Progenitor cell of endocrine pancreas (in vitro differentiated cells): Measurements from ENCODE around the gene CTNND1. TPM values are rescaled to one million over a fixed set of nuclear protein-coding genes. Genes with fewer than 3 reads are reported as not detected.
A peak's percentile ranks its signal among the peaks of the same experiment; 100 is the strongest.

Source experiments
- DNase-seq: peaks from one replicate; pipeline ENCODE4 v3.0.0; 2021; ENCODE audit warnings: low spot score; ENCODE audit not compliant: unreplicated experiment
- H3K27ac Mint-ChIP-seq: 2 replicates; pipeline ENCODE4 v1.8.0; 2021; ENCODE audit warnings: mild to moderate bottlenecking, moderate library complexity, mixed read lengths
- H3K27me3 Mint-ChIP-seq: 2 replicates; pipeline ENCODE4 v1.8.0; 2021; ENCODE audit warnings: mixed read lengths
- H3K36me3 Mint-ChIP-seq: 2 replicates; pipeline ENCODE4 v1.8.0; 2022; ENCODE audit warnings: mixed read lengths; ENCODE audit not compliant: insufficient read depth
- H3K4me1 Mint-ChIP-seq: 2 replicates; pipeline ENCODE4 v1.8.0; 2021; ENCODE audit warnings: low read depth, mixed read lengths
- H3K4me3 Mint-ChIP-seq: 2 replicates; pipeline ENCODE4 v1.8.0; 2021; ENCODE audit warnings: low read depth, mild to moderate bottlenecking, moderate library complexity, mixed read lengths
- H3K9me3 Mint-ChIP-seq: 2 replicates; pipeline ENCODE4 v1.8.0; 2021; ENCODE audit warnings: low read depth, mixed read lengths
- total RNA-seq: library from RNA; stranded (reverse); gene quantifications from 2 replicates; pipeline ENCODE4 v1.2.1, GENCODE V29; 2021
- TF ChIP-seq, protein P1 (sequence below): fragments of 200-600 bp; sonication (generic); IDR thresholded peaks from one replicate; pipeline ENCODE4 v1.5.0; 2021; ENCODE audit warnings: antibody characterized with exemption, mild to moderate bottlenecking; ENCODE audit not compliant: unreplicated experiment

Gene CTNND1
- total RNA-seq, 1 donor from 2014 or later: 367 TPM

DNA sequence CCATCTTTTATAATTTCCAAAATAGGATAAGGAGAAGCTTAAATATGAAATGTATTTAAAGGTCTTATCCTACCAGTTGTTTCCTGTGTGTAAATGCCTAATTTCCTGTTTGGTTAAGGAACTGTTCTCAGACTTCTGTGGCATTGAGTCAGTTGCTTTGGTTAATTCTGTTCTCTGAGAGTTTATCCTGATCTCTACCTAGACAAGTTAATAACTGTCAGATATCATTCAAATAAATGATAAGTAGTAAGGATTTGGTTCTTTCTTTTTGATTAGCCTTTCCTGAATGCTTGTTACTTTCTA lies 39.5 kb downstream of the CTNND1 start:
- H3K4me1 Mint-ChIP-seq: peaks cover 26% of the 10 kb centered on the region

DNA sequence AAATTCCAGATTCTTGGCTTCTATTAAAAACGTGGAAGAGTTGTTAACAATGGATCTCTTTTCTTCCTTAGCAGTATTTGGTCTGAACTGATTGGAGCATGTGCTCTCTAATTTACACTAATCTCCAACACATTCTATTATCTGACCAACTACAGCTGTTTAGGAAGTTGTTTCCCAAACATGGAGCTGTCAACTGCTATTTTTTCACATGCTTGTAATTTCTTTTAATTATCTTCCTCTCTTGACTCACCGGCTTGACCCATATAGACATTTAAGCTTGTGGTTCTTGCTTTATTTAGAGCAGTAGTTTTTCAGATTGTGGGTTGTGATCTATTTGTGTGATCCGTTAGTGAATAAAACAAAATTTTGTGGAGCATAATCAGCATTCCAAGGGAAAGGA lies 40.8 kb downstream of the CTNND1 start:
- peaks cover 26% of the 10 kb centered on the region for H3K4me1 Mint-ChIP-seq
- no peaks in the 10 kb centered on the region for H3K9me3 Mint-ChIP-seq
- TF ChIP-seq, protein P1, sequence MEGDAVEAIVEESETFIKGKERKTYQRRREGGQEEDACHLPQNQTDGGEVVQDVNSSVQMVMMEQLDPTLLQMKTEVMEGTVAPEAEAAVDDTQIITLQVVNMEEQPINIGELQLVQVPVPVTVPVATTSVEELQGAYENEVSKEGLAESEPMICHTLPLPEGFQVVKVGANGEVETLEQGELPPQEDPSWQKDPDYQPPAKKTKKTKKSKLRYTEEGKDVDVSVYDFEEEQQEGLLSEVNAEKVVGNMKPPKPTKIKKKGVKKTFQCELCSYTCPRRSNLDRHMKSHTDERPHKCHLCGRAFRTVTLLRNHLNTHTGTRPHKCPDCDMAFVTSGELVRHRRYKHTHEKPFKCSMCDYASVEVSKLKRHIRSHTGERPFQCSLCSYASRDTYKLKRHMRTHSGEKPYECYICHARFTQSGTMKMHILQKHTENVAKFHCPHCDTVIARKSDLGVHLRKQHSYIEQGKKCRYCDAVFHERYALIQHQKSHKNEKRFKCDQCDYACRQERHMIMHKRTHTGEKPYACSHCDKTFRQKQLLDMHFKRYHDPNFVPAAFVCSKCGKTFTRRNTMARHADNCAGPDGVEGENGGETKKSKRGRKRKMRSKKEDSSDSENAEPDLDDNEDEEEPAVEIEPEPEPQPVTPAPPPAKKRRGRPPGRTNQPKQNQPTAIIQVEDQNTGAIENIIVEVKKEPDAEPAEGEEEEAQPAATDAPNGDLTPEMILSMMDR: no peak
- no peaks in the 10 kb centered on the region for H3K27me3 Mint-ChIP-seq
- peaks cover 53% of the 10 kb centered on the region for H3K36me3 Mint-ChIP-seq
- H3K27ac Mint-ChIP-seq: no peak overlapping the region
- no peak overlapping the region for H3K4me3 Mint-ChIP-seq
- no peak for DNase-seq

More for the DNA sequence above, 39.5 kb downstream of the CTNND1 start:
- Mint-ChIP-seq H3K36me3 (peaks cover 47% of the 10 kb centered on the region), H3K27me3 (no peaks in the 10 kb centered on the region), H3K9me3 (no peaks in the 10 kb centered on the region), H3K4me3 (no peak overlapping the region), H3K27ac (no peak overlapping the region)
- TF ChIP-seq, protein P1: no peak
- DNase-seq: no peak

DNA sequence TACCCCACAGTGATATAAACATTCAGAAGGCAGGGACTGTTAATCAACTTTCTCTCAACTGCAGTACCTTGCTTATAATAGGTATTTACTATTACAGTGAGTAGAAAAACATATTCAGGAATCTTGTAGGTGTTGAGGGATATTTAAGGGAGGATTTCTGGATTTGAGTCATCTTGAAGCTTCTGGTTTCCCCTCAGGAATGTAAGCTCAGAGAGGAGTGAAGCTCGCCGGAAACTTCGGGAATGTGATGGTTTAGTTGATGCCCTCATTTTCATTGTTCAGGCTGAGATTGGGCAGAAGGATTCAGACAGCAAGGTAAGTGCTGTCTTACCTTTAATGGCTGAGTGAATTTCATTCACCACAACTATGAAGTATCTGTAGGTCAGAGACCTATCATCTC lies 42.9 kb downstream of the CTNND1 start:
- peaks cover 12% of the 10 kb centered on the region for H3K4me1 Mint-ChIP-seq
- H3K9me3 Mint-ChIP-seq: no peaks in the 10 kb centered on the region
- no peak for DNase-seq
- H3K4me3 Mint-ChIP-seq: no peak overlapping the region
- peaks cover 56% of the 10 kb centered on the region for H3K36me3 Mint-ChIP-seq
- H3K27ac Mint-ChIP-seq: peak overlapping the region; percentile 62
- H3K27me3 Mint-ChIP-seq: no peaks in the 10 kb centered on the region
- TF ChIP-seq, protein P1: no peak

DNA sequence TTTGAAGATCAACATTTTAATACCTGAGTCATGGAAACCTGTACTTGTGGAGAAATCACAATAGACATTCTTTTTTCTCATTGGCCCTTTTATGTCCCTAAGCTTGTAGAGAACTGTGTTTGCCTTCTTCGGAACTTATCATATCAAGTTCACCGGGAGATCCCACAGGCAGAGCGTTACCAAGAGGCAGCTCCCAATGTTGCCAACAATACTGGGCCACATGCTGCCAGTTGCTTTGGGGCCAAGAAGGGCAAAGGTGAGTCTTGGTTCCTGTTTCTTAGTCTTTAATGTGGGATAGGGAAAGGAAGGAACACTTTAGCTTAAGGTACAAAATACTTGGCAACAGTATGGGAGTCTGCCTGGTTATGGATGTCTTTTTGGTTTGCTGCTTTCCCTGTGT lies 44.2 kb downstream of the CTNND1 start:
- H3K27ac Mint-ChIP-seq: peak overlapping the region; percentile 17
- peaks cover 55% of the 10 kb centered on the region for H3K36me3 Mint-ChIP-seq
- no peaks in the 10 kb centered on the region for H3K9me3 Mint-ChIP-seq
- H3K27me3 Mint-ChIP-seq: no peaks in the 10 kb centered on the region
- no peak for DNase-seq
- H3K4me3 Mint-ChIP-seq: no peak overlapping the region
- H3K4me1 Mint-ChIP-seq: peaks cover 5% of the 10 kb centered on the region
- TF ChIP-seq, protein P1: no peak

DNA sequence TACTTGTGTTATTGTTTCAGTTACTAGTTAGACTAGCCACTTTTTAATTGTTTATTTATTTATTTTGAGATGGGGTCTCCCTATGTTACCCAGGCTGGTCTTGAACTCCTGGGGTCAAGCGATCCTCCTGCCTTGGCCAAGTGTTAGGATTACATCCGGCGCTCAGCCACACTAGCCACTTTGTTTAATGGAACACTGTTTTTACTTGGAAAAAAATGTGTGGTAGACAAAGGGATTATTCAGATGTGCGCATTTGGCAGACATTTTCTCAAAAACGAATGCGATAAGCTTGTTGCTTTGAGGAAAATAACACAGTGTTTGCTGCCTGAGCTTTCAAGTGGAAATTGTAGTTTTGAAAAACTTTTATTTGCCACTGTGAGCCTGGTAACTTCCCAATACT lies 51.0 kb downstream of the CTNND1 start:
- TF ChIP-seq, protein P1: no peak
- Mint-ChIP-seq H3K4me3 (no peak overlapping the region), H3K9me3 (no peaks in the 10 kb centered on the region), H3K4me1 (peaks cover 1% of the 10 kb centered on the region), H3K27ac (no peak overlapping the region), H3K36me3 (peaks cover 50% of the 10 kb centered on the region), H3K27me3 (no peaks in the 10 kb centered on the region)
- no peak for DNase-seq
